Ishikawa (cell line): ENCODE measurements around the gene SLX9.

Source experiments
- CEBPB ChIP-seq: IDR thresholded peaks from 2 replicates; pipeline ENCODE4 v1.6.1; 2012
- CREB1 ChIP-seq: IDR thresholded peaks from 2 replicates; pipeline ENCODE4 v1.6.1; 2012; ENCODE audit warnings: low read depth
- EGR1 ChIP-seq: IDR thresholded peaks from 2 replicates; pipeline ENCODE4 v1.6.1; 2012
- EP300 ChIP-seq: IDR thresholded peaks from 2 replicates; pipeline ENCODE4 v1.6.1; 2012; ENCODE audit warnings: borderline replicate concordance
- FOXM1 ChIP-seq: IDR thresholded peaks from 2 replicates; pipeline ENCODE4 v1.6.1; 2012; ENCODE audit warnings: low read depth, borderline replicate concordance
- NFIC ChIP-seq: IDR thresholded peaks from 2 replicates; pipeline ENCODE4 v1.6.1; 2012
- RAD21 ChIP-seq: IDR thresholded peaks from 2 replicates; pipeline ENCODE4 v1.6.1; 2012; ENCODE audit warnings: low read depth
- TAF1 ChIP-seq: IDR thresholded peaks from 2 replicates; pipeline ENCODE4 v1.6.1; 2012; ENCODE audit warnings: low read depth, mild to moderate bottlenecking
- TCF12 ChIP-seq: IDR thresholded peaks from 2 replicates; pipeline ENCODE4 v1.6.1; 2012; ENCODE audit warnings: low read depth
- YY1 ChIP-seq: IDR thresholded peaks from 2 replicates; pipeline ENCODE4 v1.6.1; 2012; ENCODE audit warnings: low read depth
- ZBTB7A ChIP-seq: IDR thresholded peaks from 2 replicates; pipeline ENCODE4 v1.6.1; 2012; ENCODE audit warnings: low read depth
- TF ChIP-seq, protein P1 (sequence below): IDR thresholded peaks from 2 replicates; pipeline ENCODE4 v1.6.1; 2012; ENCODE audit warnings: low read depth, mild to moderate bottlenecking
- TF ChIP-seq, protein P2 (sequence below): IDR thresholded peaks from 2 replicates; pipeline ENCODE4 v1.6.1; 2012

GRCh38 chr21:45006536-45007095 is 66.8 kb downstream of the SLX9 start:
- no peak for TF ChIP-seq TCF12
- no peak for TF ChIP-seq TAF1
- TF ChIP-seq YY1 = no peak
- no peak for TF ChIP-seq EGR1
- TF ChIP-seq RAD21 = no peak
- TF ChIP-seq NFIC = no peak
- TF ChIP-seq, protein P1, sequence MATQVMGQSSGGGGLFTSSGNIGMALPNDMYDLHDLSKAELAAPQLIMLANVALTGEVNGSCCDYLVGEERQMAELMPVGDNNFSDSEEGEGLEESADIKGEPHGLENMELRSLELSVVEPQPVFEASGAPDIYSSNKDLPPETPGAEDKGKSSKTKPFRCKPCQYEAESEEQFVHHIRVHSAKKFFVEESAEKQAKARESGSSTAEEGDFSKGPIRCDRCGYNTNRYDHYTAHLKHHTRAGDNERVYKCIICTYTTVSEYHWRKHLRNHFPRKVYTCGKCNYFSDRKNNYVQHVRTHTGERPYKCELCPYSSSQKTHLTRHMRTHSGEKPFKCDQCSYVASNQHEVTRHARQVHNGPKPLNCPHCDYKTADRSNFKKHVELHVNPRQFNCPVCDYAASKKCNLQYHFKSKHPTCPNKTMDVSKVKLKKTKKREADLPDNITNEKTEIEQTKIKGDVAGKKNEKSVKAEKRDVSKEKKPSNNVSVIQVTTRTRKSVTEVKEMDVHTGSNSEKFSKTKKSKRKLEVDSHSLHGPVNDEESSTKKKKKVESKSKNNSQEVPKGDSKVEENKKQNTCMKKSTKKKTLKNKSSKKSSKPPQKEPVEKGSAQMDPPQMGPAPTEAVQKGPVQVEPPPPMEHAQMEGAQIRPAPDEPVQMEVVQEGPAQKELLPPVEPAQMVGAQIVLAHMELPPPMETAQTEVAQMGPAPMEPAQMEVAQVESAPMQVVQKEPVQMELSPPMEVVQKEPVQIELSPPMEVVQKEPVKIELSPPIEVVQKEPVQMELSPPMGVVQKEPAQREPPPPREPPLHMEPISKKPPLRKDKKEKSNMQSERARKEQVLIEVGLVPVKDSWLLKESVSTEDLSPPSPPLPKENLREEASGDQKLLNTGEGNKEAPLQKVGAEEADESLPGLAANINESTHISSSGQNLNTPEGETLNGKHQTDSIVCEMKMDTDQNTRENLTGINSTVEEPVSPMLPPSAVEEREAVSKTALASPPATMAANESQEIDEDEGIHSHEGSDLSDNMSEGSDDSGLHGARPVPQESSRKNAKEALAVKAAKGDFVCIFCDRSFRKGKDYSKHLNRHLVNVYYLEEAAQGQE = no peak
- no peak for TF ChIP-seq ZBTB7A
- no peak for TF ChIP-seq FOXM1
- no peak for TF ChIP-seq EP300
- no peak for TF ChIP-seq CEBPB
- TF ChIP-seq, protein P2, sequence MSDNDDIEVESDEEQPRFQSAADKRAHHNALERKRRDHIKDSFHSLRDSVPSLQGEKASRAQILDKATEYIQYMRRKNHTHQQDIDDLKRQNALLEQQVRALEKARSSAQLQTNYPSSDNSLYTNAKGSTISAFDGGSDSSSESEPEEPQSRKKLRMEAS = no peak
- no peak for TF ChIP-seq CREB1
